Ishikawa (cell line): ENCODE results near the gene RIMOC1.

Experiments
- CEBPB ChIP-seq: IDR thresholded peaks from 2 replicates; pipeline ENCODE4 v1.6.1; 2012
- EGR1 ChIP-seq: IDR thresholded peaks from 2 replicates; pipeline ENCODE4 v1.6.1; 2012
- MAX ChIP-seq: IDR thresholded peaks from 2 replicates; pipeline ENCODE4 v1.6.1; 2012

GRCh38 chr5:41857989-41858388, 46.2 kb upstream of the RIMOC1 start:
- TF ChIP-seq EGR1: no peak
- no peak for TF ChIP-seq MAX
- TF ChIP-seq CEBPB: no peak
